Neural progenitor cell (in vitro differentiated cells): ENCODE results near the gene GOLGA5.

ENCODE experiments used
- EZH2 ChIP-seq: fragments of 200-600 bp; sonication (generic); IDR thresholded peaks from 2 replicates; pipeline ENCODE4 v1.6.1; 2017; ENCODE audit warnings: antibody characterized with exemption, mild to moderate bottlenecking, moderate library complexity
- EZH2phosphoT487 ChIP-seq: fragments of 200-600 bp; sonication (generic); IDR thresholded peaks from 2 replicates; pipeline ENCODE4 v1.6.1; 2017; ENCODE audit warnings: antibody characterized with exemption
- TF ChIP-seq, protein P1 (sequence below): fragments of 200-600 bp; sonication (generic); IDR thresholded peaks from 2 replicates; pipeline ENCODE4 v1.5.1; 2017; ENCODE audit warnings: antibody characterized with exemption, mild to moderate bottlenecking

DNA sequence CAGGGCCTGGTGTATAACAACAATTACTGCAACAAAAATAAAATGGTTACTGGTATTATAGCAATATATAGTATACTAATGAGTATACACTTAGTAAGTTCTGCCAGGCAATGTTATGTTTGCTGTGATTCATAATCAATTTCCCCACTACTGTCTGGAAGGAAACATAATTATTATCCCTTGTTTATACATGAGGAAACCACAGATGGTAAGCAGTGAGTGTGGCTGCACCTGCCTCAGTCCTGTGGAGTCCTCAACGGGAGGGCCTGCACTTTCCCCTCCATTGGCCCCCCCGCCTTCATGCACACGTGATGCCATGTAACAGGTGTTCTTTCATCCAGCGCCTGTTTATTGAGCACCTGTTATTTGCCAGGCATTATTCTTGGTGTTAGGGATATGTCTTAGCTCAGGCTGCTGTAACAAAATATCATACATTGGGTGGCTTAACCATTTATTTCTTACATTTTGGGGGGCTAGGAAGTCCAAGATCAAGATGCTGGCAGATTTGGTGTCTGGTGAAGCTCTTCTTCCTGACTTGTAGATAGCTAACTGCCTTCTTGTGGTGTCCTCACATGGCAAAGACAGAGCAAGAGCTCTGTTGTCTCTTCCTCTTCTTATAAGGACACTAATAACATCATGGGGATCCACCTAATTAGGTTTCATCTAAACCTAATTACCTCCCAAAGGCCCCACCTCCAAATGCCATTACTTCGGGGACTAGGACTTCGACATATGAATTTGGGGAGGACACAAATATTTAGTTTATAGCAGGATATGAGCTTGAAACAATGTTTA, 69.4 kb downstream of the GOLGA5 start:
- TF ChIP-seq, protein P1, sequence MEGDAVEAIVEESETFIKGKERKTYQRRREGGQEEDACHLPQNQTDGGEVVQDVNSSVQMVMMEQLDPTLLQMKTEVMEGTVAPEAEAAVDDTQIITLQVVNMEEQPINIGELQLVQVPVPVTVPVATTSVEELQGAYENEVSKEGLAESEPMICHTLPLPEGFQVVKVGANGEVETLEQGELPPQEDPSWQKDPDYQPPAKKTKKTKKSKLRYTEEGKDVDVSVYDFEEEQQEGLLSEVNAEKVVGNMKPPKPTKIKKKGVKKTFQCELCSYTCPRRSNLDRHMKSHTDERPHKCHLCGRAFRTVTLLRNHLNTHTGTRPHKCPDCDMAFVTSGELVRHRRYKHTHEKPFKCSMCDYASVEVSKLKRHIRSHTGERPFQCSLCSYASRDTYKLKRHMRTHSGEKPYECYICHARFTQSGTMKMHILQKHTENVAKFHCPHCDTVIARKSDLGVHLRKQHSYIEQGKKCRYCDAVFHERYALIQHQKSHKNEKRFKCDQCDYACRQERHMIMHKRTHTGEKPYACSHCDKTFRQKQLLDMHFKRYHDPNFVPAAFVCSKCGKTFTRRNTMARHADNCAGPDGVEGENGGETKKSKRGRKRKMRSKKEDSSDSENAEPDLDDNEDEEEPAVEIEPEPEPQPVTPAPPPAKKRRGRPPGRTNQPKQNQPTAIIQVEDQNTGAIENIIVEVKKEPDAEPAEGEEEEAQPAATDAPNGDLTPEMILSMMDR, result no peak
- TF ChIP-seq EZH2, result no peak
- TF ChIP-seq EZH2phosphoT487, result no peak
